ENCODE results near the gene AEN.
"Not testable (repeated sequence)": the region's sequence is repeated elsewhere in the genome, so short reads cannot be mapped to it uniquely, and the experiment has no call there.

Gene AEN

GRCh38 chr15:88631464-88632028 lies 10.4 kb downstream of the AEN start:
- FAIRE-seq (no peak), DNase-seq (ENCODE audit: insufficient read length, low spot score) (no peak)
- TF ChIP-seq POLR2A (IDR thresholded peaks at IDR 0.05; ENCODE audit: low read depth, low read length): no peak

GRCh38 chr15:88632797-88633196 lies 11.7 kb downstream of the AEN start:
- not testable (repeated sequence) for DNase-seq (ENCODE audit: insufficient read length, low spot score); FAIRE-seq

- no peak for TF ChIP-seq POLR2A (IDR thresholded peaks at IDR 0.05; ENCODE audit: low read depth, low read length)
- no peak for DNase-seq (ENCODE audit: insufficient read length, low spot score)
- no peak for FAIRE-seq
Measured at GRCh38 chr15:88634449-88634848, 13.3 kb downstream of the AEN start.

GRCh38 chr15:88635318-88635717 lies 14.2 kb downstream of the AEN start:
- FAIRE-seq: no peak
- TF ChIP-seq POLR2A (IDR thresholded peaks at IDR 0.05; ENCODE audit: low read depth, low read length): no peak
- DNase-seq (ENCODE audit: insufficient read length, low spot score): no peak

- DNase-seq (ENCODE audit: insufficient read length, low spot score) (no peak), FAIRE-seq (no peak)
- TF ChIP-seq POLR2A (IDR thresholded peaks at IDR 0.05; ENCODE audit: low read depth, low read length): no peak
Measured at GRCh38 chr15:88636050-88636449, 14.9 kb downstream of the AEN start.

GRCh38 chr15:88636654-88637053 lies 15.5 kb downstream of the AEN start:
- no peak for TF ChIP-seq POLR2A (IDR thresholded peaks at IDR 0.05; ENCODE audit: low read depth, low read length)
- FAIRE-seq (no peak), DNase-seq (ENCODE audit: insufficient read length, low spot score) (no peak)

- TF ChIP-seq POLR2A (IDR thresholded peaks at IDR 0.05; ENCODE audit: low read depth, low read length): no peak
- DNase-seq (ENCODE audit: insufficient read length, low spot score) (no peak), FAIRE-seq (no peak)
Measured at GRCh38 chr15:88637436-88637835, 16.3 kb downstream of the AEN start.

GRCh38 chr15:88637841-88638625 lies 16.9 kb downstream of the AEN start:
- TF ChIP-seq POLR2A (IDR thresholded peaks at IDR 0.05; ENCODE audit: low read depth, low read length): no peak
- FAIRE-seq: no peak
- DNase-seq (ENCODE audit: insufficient read length, low spot score): no peak

GRCh38 chr15:88638626-88639372 lies 17.7 kb downstream of the AEN start, which contains the start of gene ISG20:
Gene ISG20, plus strand, starts transcription at chr15:88639016. Its CDS starts 351 bp downstream, at chr15:88639367.
- FAIRE-seq (no peak), DNase-seq (ENCODE audit: insufficient read length, low spot score) (peak; percentile 86)
- TF ChIP-seq POLR2A (IDR thresholded peaks at IDR 0.05; ENCODE audit: low read depth, low read length): no peak

GRCh38 chr15:88641959-88642452 lies 20.9 kb downstream of the AEN start:
- DNase-seq (ENCODE audit: insufficient read length, low spot score): no peak
- TF ChIP-seq POLR2A (IDR thresholded peaks at IDR 0.05; ENCODE audit: low read depth, low read length): no peak
- no peak for FAIRE-seq

GRCh38 chr15:88642514-88642913 lies 21.4 kb downstream of the AEN start:
- FAIRE-seq; DNase-seq (ENCODE audit: insufficient read length, low spot score): not testable (repeated sequence)

GRCh38 chr15:88644741-88645140 lies 23.6 kb downstream of the AEN start:
- no peak for FAIRE-seq
- no peak for TF ChIP-seq POLR2A (IDR thresholded peaks at IDR 0.05; ENCODE audit: low read depth, low read length)

GRCh38 chr15:88645171-88646087 lies 24.3 kb downstream of the AEN start:
- FAIRE-seq (no peak), DNase-seq (ENCODE audit: insufficient read length, low spot score) (no peak)
- no peak for TF ChIP-seq POLR2A (IDR thresholded peaks at IDR 0.05; ENCODE audit: low read depth, low read length)

More at GRCh38 chr15:88644741-88645140, 23.6 kb downstream of the AEN start:
- DNase-seq (ENCODE audit: insufficient read length, low spot score): no peak
